Measurements from ENCODE around the gene MT1M.

Gene MT1M

DNA sequence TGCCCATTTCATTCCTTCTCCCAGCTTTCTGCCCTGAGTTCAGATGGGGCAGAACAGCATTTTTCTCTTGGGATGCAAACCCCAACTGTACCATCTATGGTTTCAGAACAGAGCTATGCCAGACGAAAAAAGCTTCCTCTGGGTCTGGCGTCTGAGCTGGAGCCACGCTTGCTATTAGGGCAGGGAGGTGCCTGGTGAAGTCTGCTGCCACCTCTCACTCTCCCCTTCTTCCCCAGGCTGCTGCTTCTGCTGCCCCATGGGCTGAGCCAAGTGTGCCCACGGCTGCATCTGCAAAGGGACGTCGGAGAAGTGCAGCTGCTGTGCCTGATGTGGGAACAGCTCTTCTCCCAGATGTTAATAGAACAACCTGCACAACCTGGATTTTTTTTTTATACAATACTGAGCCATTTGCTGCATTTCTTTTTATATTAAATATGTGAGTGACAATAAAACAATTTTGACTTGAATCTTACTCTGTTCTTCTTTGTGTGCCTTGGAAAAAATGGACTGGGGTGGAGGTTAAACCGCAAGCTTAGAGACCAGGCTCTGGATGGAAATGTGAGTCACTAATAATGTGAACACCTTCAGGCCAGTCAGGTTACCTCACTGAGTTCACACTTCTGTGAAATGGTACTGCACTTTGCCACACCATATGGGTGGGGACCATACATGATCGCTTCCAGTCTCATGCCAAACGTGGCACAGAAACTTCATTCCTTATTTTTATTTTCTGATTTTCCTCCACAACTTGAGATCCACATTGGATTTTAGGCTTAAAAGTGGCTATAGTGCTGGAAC lies 4.4 kb downstream of the MT1M start:
- H3K4me3 ChIP-seq (ENCODE audit: low read depth, low read length), result no peak overlapping the region
- TF ChIP-seq, protein P1, sequence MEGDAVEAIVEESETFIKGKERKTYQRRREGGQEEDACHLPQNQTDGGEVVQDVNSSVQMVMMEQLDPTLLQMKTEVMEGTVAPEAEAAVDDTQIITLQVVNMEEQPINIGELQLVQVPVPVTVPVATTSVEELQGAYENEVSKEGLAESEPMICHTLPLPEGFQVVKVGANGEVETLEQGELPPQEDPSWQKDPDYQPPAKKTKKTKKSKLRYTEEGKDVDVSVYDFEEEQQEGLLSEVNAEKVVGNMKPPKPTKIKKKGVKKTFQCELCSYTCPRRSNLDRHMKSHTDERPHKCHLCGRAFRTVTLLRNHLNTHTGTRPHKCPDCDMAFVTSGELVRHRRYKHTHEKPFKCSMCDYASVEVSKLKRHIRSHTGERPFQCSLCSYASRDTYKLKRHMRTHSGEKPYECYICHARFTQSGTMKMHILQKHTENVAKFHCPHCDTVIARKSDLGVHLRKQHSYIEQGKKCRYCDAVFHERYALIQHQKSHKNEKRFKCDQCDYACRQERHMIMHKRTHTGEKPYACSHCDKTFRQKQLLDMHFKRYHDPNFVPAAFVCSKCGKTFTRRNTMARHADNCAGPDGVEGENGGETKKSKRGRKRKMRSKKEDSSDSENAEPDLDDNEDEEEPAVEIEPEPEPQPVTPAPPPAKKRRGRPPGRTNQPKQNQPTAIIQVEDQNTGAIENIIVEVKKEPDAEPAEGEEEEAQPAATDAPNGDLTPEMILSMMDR (IDR thresholded peaks at IDR 0.05; ENCODE audit: borderline replicate concordance, insufficient read depth, low read depth, low read length), result no peak

DNA sequence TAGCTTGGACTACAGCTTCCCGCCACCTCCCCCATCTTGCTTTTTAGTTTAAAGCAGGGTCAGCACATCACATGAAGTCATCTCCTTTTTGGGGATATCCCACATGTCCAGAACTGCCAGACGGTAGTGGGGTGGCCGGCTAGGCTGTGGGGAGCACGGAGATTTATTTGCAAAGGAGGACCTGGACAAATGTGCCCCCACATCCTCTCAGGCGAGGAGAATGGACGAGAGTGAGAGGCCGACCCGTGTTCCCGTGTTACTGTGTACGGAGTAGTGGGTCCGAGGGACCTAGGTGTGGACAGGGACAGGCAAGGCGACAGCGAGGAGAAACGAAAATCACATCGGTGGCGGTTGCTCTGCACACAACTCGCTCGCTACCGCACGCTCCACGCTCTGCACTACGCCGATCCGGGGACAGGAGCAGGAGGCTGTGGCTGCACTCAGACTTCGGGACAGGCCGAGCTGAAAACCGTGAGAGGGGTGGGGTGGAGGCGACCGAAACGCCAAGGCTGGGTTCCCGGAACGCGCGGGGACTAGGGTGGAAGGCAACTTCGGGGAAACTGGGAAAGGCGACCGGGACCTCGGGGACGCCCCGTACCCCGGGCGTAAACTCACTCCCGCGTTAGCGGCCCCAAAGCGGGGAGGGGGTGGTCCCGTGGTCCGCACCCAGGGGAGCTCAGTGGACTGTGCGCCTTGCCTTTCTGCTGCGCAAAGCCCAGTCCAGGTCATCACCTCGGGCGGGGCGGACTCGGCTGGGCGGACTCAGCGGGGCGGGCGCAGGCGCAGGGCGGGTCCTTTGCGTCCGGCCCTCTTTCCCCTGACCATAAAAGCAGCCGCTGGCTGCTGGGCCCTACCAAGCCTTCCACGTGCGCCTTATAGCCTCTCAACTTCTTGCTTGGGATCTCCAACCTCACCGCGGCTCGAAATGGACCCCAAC lies 5.6 kb downstream of the MT1M start, which contains the start of gene MT1A:
Gene MT1A (plus strand): TSS at position 853 of the 937 bp plus-strand sequence. CDS start 73 bp downstream, at position 926.
- H3K4me3 ChIP-seq (ENCODE audit: low read depth, low read length), result no peak within 1 kb of the TSS
- TF ChIP-seq, protein P1 (IDR thresholded peaks at IDR 0.05; ENCODE audit: borderline replicate concordance, insufficient read depth, low read depth, low read length), result no peak

DNA sequence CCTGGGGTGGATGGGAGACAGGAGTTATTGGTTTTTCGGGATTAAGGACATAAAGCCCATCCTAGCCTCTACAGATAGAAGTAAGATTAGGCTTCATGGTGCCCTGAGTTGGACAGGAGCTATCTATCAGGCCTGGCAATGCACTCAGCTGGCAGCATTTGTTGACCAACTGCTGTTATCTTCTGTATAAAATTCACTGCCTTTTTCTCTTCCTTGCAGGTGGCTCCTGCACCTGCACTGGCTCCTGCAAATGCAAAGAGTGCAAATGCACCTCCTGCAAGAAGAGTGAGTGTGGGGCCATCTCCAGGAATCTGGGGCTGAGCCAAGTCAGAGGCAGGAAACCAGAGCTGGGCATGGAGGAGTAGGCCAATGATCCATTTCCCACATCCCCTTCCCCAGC lies 6.6 kb downstream of the MT1M start:
- TF ChIP-seq, protein P1 (IDR thresholded peaks at IDR 0.05; ENCODE audit: borderline replicate concordance, insufficient read depth, low read depth, low read length), result no peak
- no peak overlapping the region for H3K4me3 ChIP-seq (ENCODE audit: low read depth, low read length)

DNA sequence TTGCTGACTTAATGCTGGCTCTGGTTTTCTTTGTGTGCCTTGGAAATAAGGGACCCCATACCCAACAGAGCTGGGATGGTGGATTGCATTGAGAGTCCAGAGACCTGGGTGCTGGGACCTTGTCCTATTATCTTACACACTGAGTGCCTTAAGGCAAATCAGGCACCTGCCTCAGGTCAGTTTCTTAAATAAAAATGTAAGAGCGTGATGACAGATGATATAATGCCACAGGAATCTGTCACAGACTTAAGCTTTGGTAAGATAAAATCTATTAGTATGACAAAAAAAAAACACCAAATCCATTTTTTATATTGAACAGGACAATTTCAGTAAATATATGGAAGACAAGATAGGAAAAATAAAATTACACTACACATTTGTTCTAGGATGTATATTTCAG lies 7.6 kb downstream of the MT1M start:
- TF ChIP-seq, protein P1 (IDR thresholded peaks at IDR 0.05; ENCODE audit: borderline replicate concordance, insufficient read depth, low read depth, low read length), result no peak
- no peak overlapping the region for H3K4me3 ChIP-seq (ENCODE audit: low read depth, low read length)

DNA sequence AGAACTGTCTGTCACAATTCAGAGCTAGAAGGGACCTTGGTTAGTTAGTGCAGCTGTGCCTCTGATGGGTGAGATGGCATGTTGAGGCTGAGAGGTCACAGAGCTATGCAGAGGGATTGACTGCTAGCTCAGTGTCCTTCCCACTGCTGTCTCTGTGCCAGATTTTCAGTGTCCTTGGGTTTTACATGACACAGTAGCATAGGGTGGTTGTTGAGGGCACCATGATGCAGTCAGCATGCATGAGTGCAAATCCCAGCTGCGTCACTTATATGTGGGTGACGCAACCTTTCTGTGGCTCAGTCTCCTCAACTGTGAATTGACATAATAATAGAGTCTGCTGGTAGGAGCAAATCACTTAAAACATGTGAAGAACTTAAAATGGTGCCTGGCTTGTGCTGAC lies 8.7 kb downstream of the MT1M start:
- TF ChIP-seq, protein P1 (IDR thresholded peaks at IDR 0.05; ENCODE audit: borderline replicate concordance, insufficient read depth, low read depth, low read length), result no peak
- H3K4me3 ChIP-seq (ENCODE audit: low read depth, low read length), result no peak overlapping the region

DNA sequence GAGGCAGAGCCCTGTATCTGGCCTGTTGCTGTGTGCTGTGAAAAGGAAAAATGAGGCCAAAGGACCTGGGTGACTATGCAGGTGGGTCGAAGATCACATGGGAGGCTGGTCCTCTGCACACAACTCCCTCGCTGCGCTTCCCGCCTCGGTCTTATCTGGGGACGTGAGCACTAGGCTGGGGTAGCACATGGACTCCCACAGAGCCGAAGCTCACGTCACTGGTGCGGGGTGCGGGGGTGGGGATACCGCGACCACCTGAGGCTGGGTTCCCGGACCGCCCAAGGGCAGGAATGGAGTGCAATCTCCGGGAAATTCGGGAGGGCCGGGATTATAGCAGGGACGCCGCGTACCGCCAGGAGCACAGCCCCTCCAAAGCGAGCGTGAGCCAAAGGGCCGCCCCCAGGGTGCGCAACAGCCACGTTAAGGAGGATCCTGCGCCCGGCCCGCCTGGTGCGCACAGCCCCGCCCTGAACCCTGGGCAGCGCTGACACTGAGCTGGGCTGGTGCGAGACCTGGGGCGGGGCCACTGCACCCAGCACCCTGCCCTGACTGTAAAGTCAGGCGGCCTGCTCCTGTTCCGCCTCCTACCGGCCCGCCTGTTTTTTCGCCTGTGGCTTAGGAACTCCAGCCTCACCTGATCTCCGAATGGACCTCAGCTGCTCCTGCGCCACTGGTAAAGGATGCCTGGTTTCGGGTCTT lies 10.8 kb downstream of the MT1M start:
- no peak overlapping the region for H3K4me3 ChIP-seq (ENCODE audit: low read depth, low read length)
- TF ChIP-seq, protein P1 (IDR thresholded peaks at IDR 0.05; ENCODE audit: borderline replicate concordance, insufficient read depth, low read depth, low read length), result 0 out of 2 replicates have a peak, but pooled peaks have one; percentile 4

Data from GM12875 (cell line).